ENCODE results near the gene ATF4. TPM values are rescaled to one million over a fixed set of nuclear protein-coding genes. Genes with fewer than 3 reads are reported as not detected.

The ATF4 gene
- total and polyA plus RNA-seq, 2 of the 8 experiments (the other 6 are each of a cell fraction or from before 2014, with no cell fraction given), result 553 to 704 TPM

- Histone ChIP-seq H3K27me3 (replicated peaks in 1 of 4; ENCODE audit: control insufficient read depth in 3 of 4, extremely low read depth in 1 of 4, insufficient read depth in 3 of 4, low read length in 3 of 4) (peaks cover 0 to 25% (median 18%) of the 10 kb centered on the region in 4 experiments; a peak in 6 of 7 replicates), H3K23me2 (ENCODE audit: low read depth, low read length) (peaks cover 12% of the 10 kb centered on the region), H2BK15ac (ENCODE audit: low read length) (no peak overlapping the region), H4K5ac (ENCODE audit: insufficient read length, low read depth, low read length) (no peak overlapping the region), H2BK5ac (ENCODE audit: low read depth, low read length) (no peak overlapping the region), H3K4me2 (ENCODE audit: insufficient read depth in 1 of 2, low read depth in 2 of 2, low read length in 2 of 2) (no peak overlapping the region), H2AK5ac (ENCODE audit: low read depth, low read length) (no peak overlapping the region), H3K4me3 (ENCODE audit: extremely low read depth in 1 of 4, insufficient read depth in 2 of 4, low read depth in 3 of 4, low read length in 4 of 4) (no peak overlapping the region), H3K23ac (ENCODE audit: insufficient read length) (no peak overlapping the region), H2BK120ac (replicated peaks; ENCODE audit: low read depth, low read length) (no peak overlapping the region), H2BK20ac (ENCODE audit: low read length) (no peak overlapping the region), H3K56ac (replicated peaks; ENCODE audit: insufficient read length, low read depth, low read length) (no peak overlapping the region), H3K9me3 (ENCODE audit: insufficient read depth in 2 of 2, low read depth in 1 of 2, low read length in 1 of 2) (no peaks in the 10 kb centered on the region), H3K79me1 (ENCODE audit: low read depth, low read length) (peaks cover 7% of the 10 kb centered on the region), H4K20me1 (replicated peaks in 1 of 2; ENCODE audit: control insufficient read depth in 1 of 2, insufficient read depth in 2 of 2, low read length in 2 of 2) (peaks cover 31 to 34% of the 10 kb centered on the region in 2 experiments), H3K18ac (ENCODE audit: extremely low read depth, low read length) (no peak overlapping the region), H2AFZ (ENCODE audit: low read length) (no peak overlapping the region), H3K27ac (ENCODE audit: low read depth, low read length) (no peak overlapping the region), H4K8ac (ENCODE audit: extremely low read depth, insufficient read depth, low read length) (no peak overlapping the region), H3K14ac (ENCODE audit: insufficient read length) (no peak overlapping the region), H3K4me1 (replicated peaks in 1 of 4; ENCODE audit: control insufficient read depth in 3 of 4, insufficient read depth in 4 of 4, low read length in 3 of 4) (peaks cover 0 to 10% (median 3%) of the 10 kb centered on the region in 4 experiments; a peak in 4 of 7 replicates), H3K9ac (replicated peaks in 1 of 4; ENCODE audit: extremely low read depth in 1 of 4, low read depth in 3 of 4, low read length in 3 of 4) (no peak overlapping the region; a peak in 1 of 7 replicates), H4K91ac (replicated peaks; ENCODE audit: insufficient read length, low read length) (no peak overlapping the region), H2BK12ac (ENCODE audit: low read depth, low read length) (no peak overlapping the region), H3K36me3 (ENCODE audit: control insufficient read depth in 2 of 4, insufficient read depth in 4 of 4, low read length in 3 of 4) (peaks cover 20 to 42% (median 36%) of the 10 kb centered on the region in 4 experiments), H3K79me2 (ENCODE audit: control insufficient read depth in 1 of 2, insufficient read depth in 2 of 2, low read length in 2 of 2) (peaks cover 5 to 19% of the 10 kb centered on the region in 2 experiments; a peak in 3 of 4 replicates), H3K4ac (replicated peaks; ENCODE audit: insufficient read length, low read depth, low read length) (no peak overlapping the region)
- ChIA-PET CTCF (ENCODE audit: partially characterized antibody) (interaction anchor here (1.0 to 10.1 kb wide), 6 partner anchors 10 to 519 kb away, joined by 3 to 278 read pairs (median 7); partner anchors contain the start of gene MIEF1), POLR2A (ENCODE audit: partially characterized antibody) (interaction anchor here (0.9 to 6.2 kb wide), 8 partner anchors 10 to 200 kb away, joined by 3 to 72 read pairs (median 14); partner anchors contain the start of genes MIEF1, RPL3 and RPS19BP1)
- FAIRE-seq (no peak), DNase-seq (ENCODE audit: low read depth in 1 of 2, low spot score in 2 of 2) (no peak)
- 95% methylated on average over 3 of the region's 3 CpGs; no CpG with 5 or more reads in 1 of the 2 experiments for WGBS, 2 experiments (ENCODE audit: extremely low coverage in 1 of 2, insufficient coverage in 1 of 2, insufficient read length in 1 of 2, insufficient replicate concordance in 2 of 2, low coverage in 1 of 2, low lambda C conversion rate in 2 of 2, missing lambda C conversion rate in 1 of 2)
- TF ChIP-seq, protein P1, sequence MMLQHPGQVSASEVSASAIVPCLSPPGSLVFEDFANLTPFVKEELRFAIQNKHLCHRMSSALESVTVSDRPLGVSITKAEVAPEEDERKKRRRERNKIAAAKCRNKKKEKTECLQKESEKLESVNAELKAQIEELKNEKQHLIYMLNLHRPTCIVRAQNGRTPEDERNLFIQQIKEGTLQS (IDR thresholded peaks at IDR 0.05; ENCODE audit: insufficient read depth, low read depth, low read length), result no peak
- TF ChIP-seq E2F6 (IDR thresholded peaks at IDR 0.05) (no peak), BACH1 (IDR thresholded peaks at IDR 0.05; ENCODE audit: low read length) (no peak), SIRT6 (IDR thresholded peaks at IDR 0.05; ENCODE audit: low read length) (no peak), SAP30 (IDR thresholded peaks at IDR 0.05; ENCODE audit: insufficient read depth, insufficient replicate concordance, low read length) (no peak)
Observed at GRCh38 chr22:39517470-39517869, 2.9 kb upstream of the ATF4 start.

Data from H1 (cell line).